Measurements from ENCODE around the gene C2orf92.
"Not testable (repeated sequence)": the region's sequence is repeated elsewhere in the genome, so short reads cannot be mapped to it uniquely, and the experiment has no call there.

The C2orf92 gene

DNA sequence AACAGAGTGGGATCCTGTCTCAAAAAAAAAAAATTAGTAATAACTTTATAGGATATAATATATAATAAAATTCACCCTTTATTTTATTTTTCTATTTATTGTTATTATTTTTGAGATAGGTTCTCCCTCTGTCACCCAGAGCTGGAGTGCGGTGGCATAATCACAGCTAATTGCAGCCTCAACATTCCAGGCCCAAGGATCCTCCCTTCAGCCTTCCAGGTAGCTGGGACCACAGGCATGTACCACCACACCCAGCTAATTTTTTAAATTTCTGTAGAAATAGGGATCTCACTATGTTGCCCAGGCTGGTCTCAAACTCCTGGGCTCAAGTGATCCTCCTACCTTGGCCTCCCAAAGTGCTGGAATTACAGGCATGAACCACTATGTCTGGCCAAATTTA lies 958 bp downstream of the C2orf92 start:
- TF ChIP-seq, protein P1, sequence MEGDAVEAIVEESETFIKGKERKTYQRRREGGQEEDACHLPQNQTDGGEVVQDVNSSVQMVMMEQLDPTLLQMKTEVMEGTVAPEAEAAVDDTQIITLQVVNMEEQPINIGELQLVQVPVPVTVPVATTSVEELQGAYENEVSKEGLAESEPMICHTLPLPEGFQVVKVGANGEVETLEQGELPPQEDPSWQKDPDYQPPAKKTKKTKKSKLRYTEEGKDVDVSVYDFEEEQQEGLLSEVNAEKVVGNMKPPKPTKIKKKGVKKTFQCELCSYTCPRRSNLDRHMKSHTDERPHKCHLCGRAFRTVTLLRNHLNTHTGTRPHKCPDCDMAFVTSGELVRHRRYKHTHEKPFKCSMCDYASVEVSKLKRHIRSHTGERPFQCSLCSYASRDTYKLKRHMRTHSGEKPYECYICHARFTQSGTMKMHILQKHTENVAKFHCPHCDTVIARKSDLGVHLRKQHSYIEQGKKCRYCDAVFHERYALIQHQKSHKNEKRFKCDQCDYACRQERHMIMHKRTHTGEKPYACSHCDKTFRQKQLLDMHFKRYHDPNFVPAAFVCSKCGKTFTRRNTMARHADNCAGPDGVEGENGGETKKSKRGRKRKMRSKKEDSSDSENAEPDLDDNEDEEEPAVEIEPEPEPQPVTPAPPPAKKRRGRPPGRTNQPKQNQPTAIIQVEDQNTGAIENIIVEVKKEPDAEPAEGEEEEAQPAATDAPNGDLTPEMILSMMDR (IDR thresholded peaks at IDR 0.05), result no peak
- H3K27ac ChIP-seq, result no peak overlapping the region
- no peak overlapping the region for H3K4me3 ChIP-seq (ENCODE audit: low read depth in 1 of 2, low read length in 1 of 2)
- H3K27me3 ChIP-seq, result no peaks in the 10 kb centered on the region
- peaks cover 9 to 12% of the 10 kb centered on the region in 2 experiments for H3K4me1 ChIP-seq (ENCODE audit: control insufficient read depth in 1 of 2, insufficient read depth in 1 of 2, low read depth in 1 of 2, low read length in 1 of 2)
- no peaks in the 10 kb centered on the region for H3K36me3 ChIP-seq
- H3K9me3 ChIP-seq, result no peaks in the 10 kb centered on the region

DNA sequence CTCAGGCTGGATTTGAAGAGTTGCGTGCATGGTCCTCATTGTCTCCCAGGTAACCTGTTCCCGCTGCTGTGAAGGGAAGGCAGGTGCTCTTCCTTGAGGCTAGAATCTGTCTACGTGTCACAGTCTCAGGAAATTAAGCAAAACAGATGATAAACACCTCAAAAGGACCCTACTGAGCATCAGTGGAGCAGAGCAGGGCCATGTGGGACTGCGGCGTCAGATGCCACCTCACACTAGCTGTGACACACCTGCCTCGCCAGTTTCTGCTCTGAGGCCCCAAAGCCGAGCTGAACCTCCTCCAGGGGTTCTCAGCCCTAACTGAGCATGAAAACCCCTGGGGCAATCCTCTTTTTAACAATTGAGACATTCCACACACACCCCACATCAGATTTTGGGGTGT lies 2.0 kb downstream of the C2orf92 start:
- no peak overlapping the region for H3K27ac ChIP-seq
- no peaks in the 10 kb centered on the region for H3K27me3 ChIP-seq
- no peaks in the 10 kb centered on the region for H3K36me3 ChIP-seq
- no peak overlapping the region for H3K4me3 ChIP-seq (ENCODE audit: low read depth in 1 of 2, low read length in 1 of 2)
- peaks cover 9 to 12% of the 10 kb centered on the region in 2 experiments for H3K4me1 ChIP-seq (ENCODE audit: control insufficient read depth in 1 of 2, insufficient read depth in 1 of 2, low read depth in 1 of 2, low read length in 1 of 2)
- no peaks in the 10 kb centered on the region for H3K9me3 ChIP-seq
- TF ChIP-seq, protein P1 (IDR thresholded peaks at IDR 0.05), result no peak

DNA sequence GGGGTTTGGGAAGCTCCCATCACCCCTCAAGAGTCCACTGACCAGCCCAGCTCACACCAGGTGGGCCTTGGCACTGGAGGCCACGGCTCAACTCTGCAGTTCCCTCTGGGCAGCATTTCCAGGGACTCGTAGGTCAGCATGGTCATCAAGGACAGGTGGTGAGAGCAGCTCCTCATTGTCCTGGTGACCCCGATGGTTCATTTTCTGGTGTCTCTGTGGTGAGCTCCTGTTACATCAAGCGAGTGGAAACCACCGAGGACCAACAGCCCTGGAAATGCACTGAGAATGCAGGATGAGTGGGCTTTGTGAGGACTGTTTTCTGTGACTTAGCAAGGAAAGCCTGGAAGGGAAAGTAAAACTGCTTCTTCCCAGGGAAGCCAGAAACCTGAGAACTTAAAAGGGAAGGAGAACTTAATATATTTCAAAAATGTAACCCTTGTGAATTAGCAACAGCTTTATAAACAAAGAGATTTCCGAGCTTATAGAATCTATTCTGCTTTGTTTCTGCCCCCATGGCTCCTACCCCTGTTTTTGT lies 3.2 kb downstream of the C2orf92 start:
- not testable (repeated sequence) for H3K9me3 ChIP-seq; H3K36me3 ChIP-seq; H3K4me3 ChIP-seq (ENCODE audit: low read depth in 1 of 2, low read length in 1 of 2); H3K27ac ChIP-seq; H3K27me3 ChIP-seq
- H3K4me1 ChIP-seq (ENCODE audit: control insufficient read depth in 1 of 2, insufficient read depth in 1 of 2, low read depth in 1 of 2, low read length in 1 of 2), result peaks cover 9 to 12% of the 10 kb centered on the region in 2 experiments

DNA sequence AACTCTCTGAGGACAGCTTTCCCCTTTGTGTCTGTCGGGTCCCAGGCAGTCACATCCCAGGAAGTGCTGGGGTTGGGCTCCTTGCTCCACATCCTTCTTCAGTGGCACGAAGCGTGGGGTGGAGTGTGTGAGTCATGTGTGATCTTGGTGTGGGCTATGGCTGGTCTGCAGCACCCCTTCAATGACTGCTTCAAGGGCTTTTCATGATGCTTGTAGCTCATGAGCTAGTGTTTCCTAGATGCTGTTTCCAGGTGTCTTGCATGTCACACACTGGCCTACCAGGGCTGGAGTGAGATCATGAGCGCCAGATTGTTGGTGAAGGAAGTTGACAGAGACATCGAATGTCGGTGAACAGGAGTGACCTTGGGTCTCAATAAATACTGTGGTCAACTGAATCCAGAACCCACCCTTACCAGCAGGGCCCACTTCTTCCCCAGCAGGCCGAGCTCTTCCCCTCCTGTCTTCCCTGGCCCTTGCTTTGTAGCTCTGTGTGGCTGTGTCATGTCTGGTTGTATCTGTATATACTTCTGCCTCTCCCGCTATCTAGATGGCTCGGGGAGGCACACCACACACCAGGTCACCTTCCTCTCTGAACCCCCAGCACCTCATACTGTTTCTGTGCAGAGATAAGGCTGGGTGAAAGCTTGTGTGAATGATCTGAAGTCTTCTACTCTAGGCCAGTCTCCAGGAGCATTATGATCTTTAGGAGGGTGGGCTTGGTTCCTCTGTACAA lies 3.8 kb downstream of the C2orf92 start:
- H3K27me3 ChIP-seq, result no peaks in the 10 kb centered on the region
- H3K9me3 ChIP-seq, result no peaks in the 10 kb centered on the region
- TF ChIP-seq, protein P1 (IDR thresholded peaks at IDR 0.05), result no peak
- no peak overlapping the region for H3K27ac ChIP-seq
- peaks cover 14 to 18% of the 10 kb centered on the region in 2 experiments for H3K4me1 ChIP-seq (ENCODE audit: control insufficient read depth in 1 of 2, insufficient read depth in 1 of 2, low read depth in 1 of 2, low read length in 1 of 2)
- no peaks in the 10 kb centered on the region for H3K36me3 ChIP-seq
- no peak overlapping the region for H3K4me3 ChIP-seq (ENCODE audit: low read depth in 1 of 2, low read length in 1 of 2)

DNA sequence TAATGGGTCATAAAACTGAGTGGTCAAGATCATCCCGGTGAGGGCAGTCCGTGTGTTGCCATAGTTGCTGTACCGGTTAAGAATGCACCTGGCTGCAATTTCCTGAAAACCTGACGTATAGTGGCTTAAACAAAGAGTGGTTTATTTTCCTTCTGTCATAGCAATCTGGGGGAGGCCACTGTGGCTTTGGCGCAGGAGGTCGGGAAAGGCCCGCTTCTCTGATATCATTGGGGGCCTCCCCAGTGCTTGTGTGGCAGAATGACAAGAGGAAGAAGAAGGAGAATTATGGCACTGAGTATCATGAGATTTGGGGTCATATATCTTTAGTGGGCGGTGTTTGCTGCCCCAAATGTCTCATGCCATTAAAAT lies 4.4 kb downstream of the C2orf92 start:
- Histone ChIP-seq H3K36me3 (no peaks in the 10 kb centered on the region), H3K9me3 (no peaks in the 10 kb centered on the region), H3K27me3 (no peaks in the 10 kb centered on the region), H3K4me1 (ENCODE audit: control insufficient read depth in 1 of 2, insufficient read depth in 1 of 2, low read depth in 1 of 2, low read length in 1 of 2) (peaks cover 18 to 20% of the 10 kb centered on the region in 2 experiments), H3K4me3 (ENCODE audit: low read depth in 1 of 2, low read length in 1 of 2) (no peak overlapping the region), H3K27ac (no peak overlapping the region)
- TF ChIP-seq, protein P1 (IDR thresholded peaks at IDR 0.05), result no peak

DNA sequence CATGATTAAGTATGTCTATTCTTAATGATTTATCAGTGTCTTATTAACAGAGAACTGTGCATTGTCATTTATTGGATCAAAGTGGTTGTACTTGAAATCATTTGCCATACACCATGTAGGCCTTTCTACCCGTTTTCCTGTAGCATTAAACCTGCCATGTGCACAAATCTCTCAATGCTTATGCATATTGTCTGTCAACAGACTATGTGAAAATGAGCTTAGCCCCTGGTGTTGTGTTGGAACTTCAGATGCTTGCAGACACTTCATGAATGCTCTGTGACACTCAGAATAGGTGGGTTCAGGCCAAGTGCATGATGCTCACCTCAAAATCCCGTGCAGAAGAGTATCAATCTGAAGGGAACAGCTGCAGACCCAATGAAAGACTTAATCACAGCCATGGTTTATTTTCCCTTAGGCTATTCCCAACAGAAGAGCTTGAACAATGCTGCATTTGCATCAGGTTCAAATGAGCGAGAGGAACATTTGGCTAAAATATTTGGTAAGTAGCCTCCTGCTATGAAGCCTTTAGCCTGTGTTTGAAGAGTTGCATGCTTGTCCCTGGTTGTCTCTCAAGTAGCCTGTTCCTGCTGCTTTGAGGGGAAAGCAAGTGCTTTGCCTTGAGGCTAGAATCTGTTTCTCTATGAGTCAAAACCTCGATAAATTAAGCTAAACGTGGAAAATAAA lies 6.1 kb downstream of the C2orf92 start:
- Histone ChIP-seq H3K9me3 (no peaks in the 10 kb centered on the region), H3K4me3 (ENCODE audit: low read depth in 1 of 2, low read length in 1 of 2) (no peak overlapping the region), H3K27ac (no peak overlapping the region), H3K27me3 (no peaks in the 10 kb centered on the region), H3K36me3 (no peaks in the 10 kb centered on the region), H3K4me1 (ENCODE audit: control insufficient read depth in 1 of 2, insufficient read depth in 1 of 2, low read depth in 1 of 2, low read length in 1 of 2) (peaks cover 18 to 20% of the 10 kb centered on the region in 2 experiments)
- TF ChIP-seq, protein P1 (IDR thresholded peaks at IDR 0.05), result no peak
